ENCODE measurements around the gene FKBP15. TPM values are rescaled to one million over a fixed set of nuclear protein-coding genes. Genes with fewer than 3 reads are reported as not detected.
A peak's percentile ranks its signal among the peaks of the same experiment; 100 is the strongest.

The FKBP15 gene
- total and polyA plus RNA-seq, 2 of the 13 experiments (the other 11 are each of a cell fraction or from before 2014, with no cell fraction given): 12.3 to 18.6 TPM

GRCh38 chr9:113258282-113258681 is 37.2 kb upstream of the FKBP15 start:
- FAIRE-seq: no peak
- in situ Hi-C loops (cut with HindIII; ENCODE audit: extremely low pct_ligation_motif_present, low pct_unique_long_range_greater_than_20kb): no loop called here
- peak; percentile 25; the same call in 1 of the 2 replicates for TF ChIP-seq MNT (IDR thresholded peaks at IDR 0.05)
- TF ChIP-seq NFYC (CRISPR knock-in tag; IDR thresholded peaks at IDR 0.05): no peak

GRCh38 chr9:113257863-113258262 is 36.8 kb upstream of the FKBP15 start:
- Histone ChIP-seq H3K4me3 (replicated peaks in 1 of 3; ENCODE audit: insufficient read depth in 1 of 3, low read depth in 2 of 3, low read length in 3 of 3) (no peak overlapping the region), H4K20me1 (ENCODE audit: insufficient read depth, low read length) (no peaks in the 10 kb centered on the region), H3K79me2 (ENCODE audit: insufficient read depth, low read length) (peaks cover 5% of the 10 kb centered on the region), H3K27me3 (ENCODE audit: control insufficient read depth in 1 of 2, insufficient read depth in 2 of 2, low read length in 2 of 2) (no peaks in the 10 kb centered on the region), H3K27ac (ENCODE audit: extremely low read length, insufficient read depth, low read length) (no peak overlapping the region), H3K36me3 (replicated peaks in 1 of 2; ENCODE audit: control insufficient read depth in 1 of 2, insufficient read depth in 2 of 2, low read length in 2 of 2) (peaks cover 27 to 62% of the 10 kb centered on the region in 2 experiments), H3K9ac (ENCODE audit: insufficient read depth, low read depth, low read length) (no peak overlapping the region), H3K4me1 (ENCODE audit: insufficient read depth, low read length) (peaks cover 16% of the 10 kb centered on the region), H2AFZ (ENCODE audit: low read length) (no peak overlapping the region), H3K9me3 (ENCODE audit: low read length) (no peaks in the 10 kb centered on the region), H3K4me2 (ENCODE audit: low read depth, low read length) (no peak overlapping the region)
- no TSS peak for BruUV-seq (replicated peaks)
- intact Hi-C loops (cut with micrococcal nuclease; ENCODE audit: unreplicated experiment) (no loop called here), in situ Hi-C loops (cut with HindIII; ENCODE audit: extremely low pct_ligation_motif_present, low pct_unique_long_range_greater_than_20kb) (no loop called here)
- FAIRE-seq (no peak), DNase-seq (ENCODE audit: low spot score) (no peak), ATAC-seq (no peak)
- ChIA-PET CTCF (ENCODE audit: low intra/inter-chr PET ratio, low total read pairs) (no interaction called here), POLR2A (no interaction called here)
- whole genome bisulfite sequencing (ENCODE audit: low lambda C conversion rate): 97% methylated on average over 3 of the region's 3 CpGs
- no peak for TF ChIP-seq ZNF460 (CRISPR knock-in tag; IDR thresholded peaks at IDR 0.05; ENCODE audit: borderline replicate concordance)
- TF ChIP-seq ARNT (IDR thresholded peaks at IDR 0.05): no peak
- TF ChIP-seq CENPBD1 (CRISPR knock-in tag; IDR thresholded peaks at IDR 0.05; ENCODE audit: borderline replicate concordance, low read depth): no peak
- TF ChIP-seq ZBTB8A (CRISPR knock-in tag; IDR thresholded peaks at IDR 0.05; ENCODE audit: borderline replicate concordance, low read depth): no peak
- TF ChIP-seq SAP130 (CRISPR knock-in tag; IDR thresholded peaks at IDR 0.05; ENCODE audit: low read depth): no peak
- TF ChIP-seq ZBTB26 (CRISPR knock-in tag; IDR thresholded peaks at IDR 0.05; ENCODE audit: borderline replicate concordance): no peak
- no peak for TF ChIP-seq CSRNP1 (CRISPR knock-in tag; IDR thresholded peaks at IDR 0.05)
- no peak for TF ChIP-seq ZNF430 (CRISPR knock-in tag; IDR thresholded peaks at IDR 0.05)
- TF ChIP-seq ZSCAN29 (CRISPR knock-in tag; conservative IDR thresholded peaks at IDR 0.05): no peak
- TF ChIP-seq ZNF704 (CRISPR knock-in tag; IDR thresholded peaks at IDR 0.05; ENCODE audit: borderline replicate concordance): no peak
- no peak for TF ChIP-seq ZNF546 (CRISPR knock-in tag; conservative IDR thresholded peaks at IDR 0.05)

More at GRCh38 chr9:113258282-113258681, 37.2 kb upstream of the FKBP15 start:
- H3K79me2 ChIP-seq (ENCODE audit: insufficient read depth, low read length): peaks cover 5% of the 10 kb centered on the region
- no peak overlapping the region for H3K4me2 ChIP-seq (ENCODE audit: low read depth, low read length)
- H4K20me1 ChIP-seq (ENCODE audit: insufficient read depth, low read length): no peaks in the 10 kb centered on the region
- peaks cover 27 to 62% of the 10 kb centered on the region in 2 experiments for H3K36me3 ChIP-seq (replicated peaks in 1 of 2; ENCODE audit: control insufficient read depth in 1 of 2, insufficient read depth in 2 of 2, low read length in 2 of 2)
- CTCF ChIA-PET (ENCODE audit: low intra/inter-chr PET ratio, low total read pairs): no interaction called here
- no TSS peak for BruUV-seq (replicated peaks)
- WGBS (ENCODE audit: low lambda C conversion rate): 84% methylated on average over 1 of the region's 1 CpG
- H3K27me3 ChIP-seq (ENCODE audit: control insufficient read depth in 1 of 2, insufficient read depth in 2 of 2, low read length in 2 of 2): no peaks in the 10 kb centered on the region
- intact Hi-C loops (cut with micrococcal nuclease; ENCODE audit: unreplicated experiment): no loop called here
- no peak overlapping the region for H3K4me3 ChIP-seq (replicated peaks in 1 of 3; ENCODE audit: insufficient read depth in 1 of 3, low read depth in 2 of 3, low read length in 3 of 3)
- DNase-seq (ENCODE audit: low spot score) (no peak), ATAC-seq (no peak)
- H3K9ac ChIP-seq (ENCODE audit: insufficient read depth, low read depth, low read length): no peak overlapping the region
- no peaks in the 10 kb centered on the region for H3K9me3 ChIP-seq (ENCODE audit: low read length)
- POLR2A ChIA-PET: no interaction called here
- peaks cover 18% of the 10 kb centered on the region for H3K4me1 ChIP-seq (ENCODE audit: insufficient read depth, low read length)
- no peak overlapping the region for H3K27ac ChIP-seq (ENCODE audit: extremely low read length, insufficient read depth, low read length)
- H2AFZ ChIP-seq (ENCODE audit: low read length): no peak overlapping the region

All from HepG2 (cell line).